ENCODE data around the gene ZNF358. TPM values are rescaled to one million over a fixed set of nuclear protein-coding genes. Genes with fewer than 3 reads are reported as not detected.

ZNF358 gene
- total and polyA plus RNA-seq, 2 donors, result 7.1 to 23.5 TPM

GRCh38 chr19:7545300-7545699, 29.4 kb downstream of the ZNF358 start:
- no peak for DNase-seq (ENCODE audit: low read depth in 6 of 9, low spot score in 9 of 9)
- 83% methylated on average over 8 of the region's 8 CpGs for WGBS
- H3K27ac ChIP-seq (ENCODE audit: low read depth in 1 of 2, low read length in 1 of 2), result no peak overlapping the region
- no peak overlapping the region for H3K4me3 ChIP-seq (ENCODE audit: low read length in 2 of 2)
- H3K4me1 ChIP-seq (ENCODE audit: control insufficient read depth in 2 of 2, insufficient read depth in 2 of 2, low read length in 2 of 2), result no peaks in the 10 kb centered on the region
- peaks cover 23 to 41% of the 10 kb centered on the region in 2 donors for H3K36me3 ChIP-seq (ENCODE audit: control insufficient read depth in 2 of 2, insufficient read depth in 2 of 2, low read length in 1 of 2)
- no peaks in the 10 kb centered on the region for H3K9me3 ChIP-seq (ENCODE audit: control insufficient read depth in 2 of 2, insufficient read depth in 1 of 2, low read length in 1 of 2)
- no peaks in the 10 kb centered on the region for H3K27me3 ChIP-seq (ENCODE audit: control insufficient read depth in 2 of 2, insufficient read depth in 1 of 2, low read length in 1 of 2)

GRCh38 chr19:7545904-7546303, 30.0 kb downstream of the ZNF358 start:
- Histone ChIP-seq H3K27ac (ENCODE audit: low read depth in 1 of 2, low read length in 1 of 2) (no peak overlapping the region), H3K4me1 (ENCODE audit: control insufficient read depth in 2 of 2, insufficient read depth in 2 of 2, low read length in 2 of 2) (no peaks in the 10 kb centered on the region), H3K4me3 (ENCODE audit: low read length in 2 of 2) (no peak overlapping the region), H3K27me3 (ENCODE audit: control insufficient read depth in 2 of 2, insufficient read depth in 1 of 2, low read length in 1 of 2) (no peaks in the 10 kb centered on the region), H3K36me3 (ENCODE audit: control insufficient read depth in 2 of 2, insufficient read depth in 2 of 2, low read length in 1 of 2) (peaks cover 23 to 41% of the 10 kb centered on the region in 2 donors), H3K9me3 (ENCODE audit: control insufficient read depth in 2 of 2, insufficient read depth in 1 of 2, low read length in 1 of 2) (no peaks in the 10 kb centered on the region)
- WGBS, result 69% methylated on average over 1 of the region's 1 CpG
- DNase-seq (ENCODE audit: low read depth in 6 of 9, low spot score in 9 of 9), result peak in 1 of 9 donors; percentile 25

GRCh38 chr19:7547159-7547558, 31.3 kb downstream of the ZNF358 start:
- no peak for DNase-seq (ENCODE audit: low read depth in 6 of 9, low spot score in 9 of 9)
- no peak overlapping the region for H3K27ac ChIP-seq (ENCODE audit: low read depth in 1 of 2, low read length in 1 of 2)
- peaks cover 0 to 8% of the 10 kb centered on the region in 2 donors for H3K4me1 ChIP-seq (ENCODE audit: control insufficient read depth in 2 of 2, insufficient read depth in 2 of 2, low read length in 2 of 2)
- H3K9me3 ChIP-seq (ENCODE audit: control insufficient read depth in 2 of 2, insufficient read depth in 1 of 2, low read length in 1 of 2), result peaks cover 0 to 5% of the 10 kb centered on the region in 2 donors
- peaks cover 13 to 30% of the 10 kb centered on the region in 2 donors for H3K36me3 ChIP-seq (ENCODE audit: control insufficient read depth in 2 of 2, insufficient read depth in 2 of 2, low read length in 1 of 2)
- 87% methylated on average over 3 of the region's 3 CpGs for WGBS
- H3K27me3 ChIP-seq (ENCODE audit: control insufficient read depth in 2 of 2, insufficient read depth in 1 of 2, low read length in 1 of 2), result no peaks in the 10 kb centered on the region
- H3K4me3 ChIP-seq (ENCODE audit: low read length in 2 of 2), result no peak overlapping the region

- no peak for DNase-seq (ENCODE audit: low read depth in 6 of 9, low spot score in 9 of 9)
- 98% methylated on average over 36 of the region's 36 CpGs for WGBS
- Histone ChIP-seq H3K4me3 (ENCODE audit: low read length in 2 of 2) (no peak overlapping the region), H3K36me3 (ENCODE audit: control insufficient read depth in 2 of 2, insufficient read depth in 2 of 2, low read length in 1 of 2) (peaks cover 4 to 29% of the 10 kb centered on the region in 2 donors), H3K27ac (ENCODE audit: low read depth in 1 of 2, low read length in 1 of 2) (no peak overlapping the region), H3K9me3 (ENCODE audit: control insufficient read depth in 2 of 2, insufficient read depth in 1 of 2, low read length in 1 of 2) (peaks cover 0 to 5% of the 10 kb centered on the region in 2 donors), H3K4me1 (ENCODE audit: control insufficient read depth in 2 of 2, insufficient read depth in 2 of 2, low read length in 2 of 2) (peaks cover 0 to 8% of the 10 kb centered on the region in 2 donors), H3K27me3 (ENCODE audit: control insufficient read depth in 2 of 2, insufficient read depth in 1 of 2, low read length in 1 of 2) (no peaks in the 10 kb centered on the region)
These were observed 33.7 kb downstream of the ZNF358 start for GRCh38 chr19:7549429-7550148.

GRCh38 chr19:7550169-7550770, 34.4 kb downstream of the ZNF358 start:
- Histone ChIP-seq H3K4me1 (ENCODE audit: control insufficient read depth in 2 of 2, insufficient read depth in 2 of 2, low read length in 2 of 2) (peaks cover 0 to 8% of the 10 kb centered on the region in 2 donors), H3K27ac (ENCODE audit: low read depth in 1 of 2, low read length in 1 of 2) (no peak overlapping the region), H3K27me3 (ENCODE audit: control insufficient read depth in 2 of 2, insufficient read depth in 1 of 2, low read length in 1 of 2) (no peaks in the 10 kb centered on the region), H3K36me3 (ENCODE audit: control insufficient read depth in 2 of 2, insufficient read depth in 2 of 2, low read length in 1 of 2) (peaks cover 8 to 31% of the 10 kb centered on the region in 2 donors), H3K4me3 (ENCODE audit: low read length in 2 of 2) (no peak overlapping the region), H3K9me3 (ENCODE audit: control insufficient read depth in 2 of 2, insufficient read depth in 1 of 2, low read length in 1 of 2) (peaks cover 0 to 9% of the 10 kb centered on the region in 2 donors)
- DNase-seq (ENCODE audit: low read depth in 6 of 9, low spot score in 9 of 9), result no peak
- WGBS, result 98% methylated on average over 41 of the region's 41 CpGs

- no peaks in the 10 kb centered on the region for H3K27me3 ChIP-seq (ENCODE audit: control insufficient read depth in 2 of 2, insufficient read depth in 1 of 2, low read length in 1 of 2)
- H3K9me3 ChIP-seq (ENCODE audit: control insufficient read depth in 2 of 2, insufficient read depth in 1 of 2, low read length in 1 of 2), result peaks cover 0 to 9% of the 10 kb centered on the region in 2 donors
- DNase-seq (ENCODE audit: low read depth in 6 of 9, low spot score in 9 of 9), result peak; percentile 56 to 91 (median 69)
- peak overlapping the region; percentile 30 to 34 for H3K4me3 ChIP-seq (ENCODE audit: low read length in 2 of 2)
- peaks cover 16 to 36% of the 10 kb centered on the region in 2 donors for H3K36me3 ChIP-seq (ENCODE audit: control insufficient read depth in 2 of 2, insufficient read depth in 2 of 2, low read length in 1 of 2)
- H3K27ac ChIP-seq (ENCODE audit: low read depth in 1 of 2, low read length in 1 of 2), result no peak overlapping the region
- WGBS, result 66% methylated on average over 51 of the region's 51 CpGs
- H3K4me1 ChIP-seq (ENCODE audit: control insufficient read depth in 2 of 2, insufficient read depth in 2 of 2, low read length in 2 of 2), result peaks cover 0 to 8% of the 10 kb centered on the region in 2 donors
These were observed 35.3 kb downstream of the ZNF358 start for GRCh38 chr19:7550987-7551761.

GRCh38 chr19:7552781-7553180, 36.9 kb downstream of the ZNF358 start:
- Histone ChIP-seq H3K4me1 (ENCODE audit: control insufficient read depth in 2 of 2, insufficient read depth in 2 of 2, low read length in 2 of 2) (peaks cover 0 to 8% of the 10 kb centered on the region in 2 donors), H3K4me3 (ENCODE audit: low read length in 2 of 2) (no peak overlapping the region), H3K9me3 (ENCODE audit: control insufficient read depth in 2 of 2, insufficient read depth in 1 of 2, low read length in 1 of 2) (peaks cover 0 to 9% of the 10 kb centered on the region in 2 donors), H3K27ac (ENCODE audit: low read depth in 1 of 2, low read length in 1 of 2) (no peak overlapping the region), H3K36me3 (ENCODE audit: control insufficient read depth in 2 of 2, insufficient read depth in 2 of 2, low read length in 1 of 2) (peaks cover 27 to 52% of the 10 kb centered on the region in 2 donors), H3K27me3 (ENCODE audit: control insufficient read depth in 2 of 2, insufficient read depth in 1 of 2, low read length in 1 of 2) (no peaks in the 10 kb centered on the region)
- peak in 1 of 9 donors; percentile 29 for DNase-seq (ENCODE audit: low read depth in 6 of 9, low spot score in 9 of 9)
- 64% methylated on average over 2 of the region's 2 CpGs for WGBS

- 98% methylated on average over 28 of the region's 28 CpGs for WGBS
- Histone ChIP-seq H3K9me3 (ENCODE audit: control insufficient read depth in 2 of 2, insufficient read depth in 1 of 2, low read length in 1 of 2) (peaks cover 1 to 9% of the 10 kb centered on the region in 2 donors), H3K36me3 (ENCODE audit: control insufficient read depth in 2 of 2, insufficient read depth in 2 of 2, low read length in 1 of 2) (peaks cover 37 to 65% of the 10 kb centered on the region in 2 donors), H3K27me3 (ENCODE audit: control insufficient read depth in 2 of 2, insufficient read depth in 1 of 2, low read length in 1 of 2) (no peaks in the 10 kb centered on the region), H3K4me3 (ENCODE audit: low read length in 2 of 2) (no peak overlapping the region), H3K27ac (ENCODE audit: low read depth in 1 of 2, low read length in 1 of 2) (no peak overlapping the region), H3K4me1 (ENCODE audit: control insufficient read depth in 2 of 2, insufficient read depth in 2 of 2, low read length in 2 of 2) (peaks cover 0 to 8% of the 10 kb centered on the region in 2 donors)
- DNase-seq (ENCODE audit: low read depth in 6 of 9, low spot score in 9 of 9), result no peak
These were observed 38.7 kb downstream of the ZNF358 start for GRCh38 chr19:7554565-7554964.
